Omental fat pad (tissue), 4 donors: ENCODE data around the gene TMOD2. TPM values are rescaled to one million over a fixed set of nuclear protein-coding genes. Genes with fewer than 3 reads are reported as not detected.
A peak's percentile ranks its signal among the peaks of the same experiment; 100 is the strongest.

ENCODE experiments used
- ATAC-seq: fragments of 150-250 bp; one replicate; pipeline ENCODE4 v1.9.1; 2016; ENCODE audit warnings: mild to moderate bottlenecking, moderate library complexity; ENCODE audit not compliant: low FRiP score
- DNase-seq: peaks from one replicate; pipeline ENCODE4 v3.0.0-alpha.2; 2019; ENCODE audit warnings: low spot score
- total RNA-seq, 4 donors: library from RNA; depleted of rRNA; stranded (reverse); fragments of >200 nt; gene quantifications; one replicate each; pipeline ENCODE4 v1.1.0, GENCODE V29; 2016
- TF ChIP-seq, protein P1 (sequence below), 3 donors: fragments of 450-650 bp; IDR thresholded peaks; one replicate each; pipeline ENCODE4 v1.5.1; 2016 to 2017; ENCODE audit warnings: antibody characterized with exemption in 3 of 3, mild to moderate bottlenecking in 3 of 3, moderate library complexity in 2 of 3

TMOD2 gene
- total RNA-seq, 4 donors from 2014 or later = 6.5 to 28.5 (median 12.4) TPM

DNA sequence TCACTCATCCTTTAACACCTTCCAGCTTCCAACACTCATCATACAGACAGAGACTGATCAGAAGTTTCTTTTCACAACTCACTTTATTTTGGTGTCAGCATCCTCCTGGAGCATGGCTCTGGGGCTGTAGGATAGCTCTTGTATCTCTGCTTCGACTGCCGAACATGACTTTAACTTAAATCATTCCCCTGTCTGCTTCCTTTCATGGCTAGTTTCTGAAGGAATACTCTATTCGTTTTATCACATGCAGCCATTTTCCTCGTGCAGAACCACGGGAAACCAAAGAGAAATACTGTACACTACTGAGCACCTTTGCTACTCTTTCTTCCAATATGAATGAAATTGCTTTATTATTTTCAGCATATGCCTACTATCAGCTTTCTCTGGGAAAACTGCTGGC is 2.1 kb upstream of the TMOD2 start:
- ATAC-seq = no peak
- DNase-seq = no peak
- TF ChIP-seq, protein P1, sequence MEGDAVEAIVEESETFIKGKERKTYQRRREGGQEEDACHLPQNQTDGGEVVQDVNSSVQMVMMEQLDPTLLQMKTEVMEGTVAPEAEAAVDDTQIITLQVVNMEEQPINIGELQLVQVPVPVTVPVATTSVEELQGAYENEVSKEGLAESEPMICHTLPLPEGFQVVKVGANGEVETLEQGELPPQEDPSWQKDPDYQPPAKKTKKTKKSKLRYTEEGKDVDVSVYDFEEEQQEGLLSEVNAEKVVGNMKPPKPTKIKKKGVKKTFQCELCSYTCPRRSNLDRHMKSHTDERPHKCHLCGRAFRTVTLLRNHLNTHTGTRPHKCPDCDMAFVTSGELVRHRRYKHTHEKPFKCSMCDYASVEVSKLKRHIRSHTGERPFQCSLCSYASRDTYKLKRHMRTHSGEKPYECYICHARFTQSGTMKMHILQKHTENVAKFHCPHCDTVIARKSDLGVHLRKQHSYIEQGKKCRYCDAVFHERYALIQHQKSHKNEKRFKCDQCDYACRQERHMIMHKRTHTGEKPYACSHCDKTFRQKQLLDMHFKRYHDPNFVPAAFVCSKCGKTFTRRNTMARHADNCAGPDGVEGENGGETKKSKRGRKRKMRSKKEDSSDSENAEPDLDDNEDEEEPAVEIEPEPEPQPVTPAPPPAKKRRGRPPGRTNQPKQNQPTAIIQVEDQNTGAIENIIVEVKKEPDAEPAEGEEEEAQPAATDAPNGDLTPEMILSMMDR (IDR thresholded peaks at IDR 0.05) = no peak

DNA sequence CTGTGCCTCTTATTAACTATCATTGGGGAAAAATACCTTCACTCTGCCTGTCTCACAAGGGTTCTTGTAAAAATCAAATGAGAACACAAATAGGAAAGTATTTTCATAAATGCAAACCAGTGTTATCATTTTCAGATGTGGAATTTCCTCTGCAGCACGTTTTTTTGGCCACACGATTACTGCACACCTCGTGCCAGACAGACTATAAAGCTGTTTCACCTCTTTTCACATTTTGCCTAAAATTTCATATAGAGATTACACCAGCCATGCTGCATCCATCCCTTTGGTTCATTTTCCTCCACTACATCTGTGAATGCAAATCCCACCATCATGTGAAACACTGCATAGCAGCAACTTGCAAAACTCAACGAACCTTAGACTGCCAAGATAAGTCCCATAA is 1.2 kb upstream of the TMOD2 start:
- TF ChIP-seq, protein P1 (IDR thresholded peaks at IDR 0.05) = no peak
- no peak for ATAC-seq
- DNase-seq = no peak

DNA sequence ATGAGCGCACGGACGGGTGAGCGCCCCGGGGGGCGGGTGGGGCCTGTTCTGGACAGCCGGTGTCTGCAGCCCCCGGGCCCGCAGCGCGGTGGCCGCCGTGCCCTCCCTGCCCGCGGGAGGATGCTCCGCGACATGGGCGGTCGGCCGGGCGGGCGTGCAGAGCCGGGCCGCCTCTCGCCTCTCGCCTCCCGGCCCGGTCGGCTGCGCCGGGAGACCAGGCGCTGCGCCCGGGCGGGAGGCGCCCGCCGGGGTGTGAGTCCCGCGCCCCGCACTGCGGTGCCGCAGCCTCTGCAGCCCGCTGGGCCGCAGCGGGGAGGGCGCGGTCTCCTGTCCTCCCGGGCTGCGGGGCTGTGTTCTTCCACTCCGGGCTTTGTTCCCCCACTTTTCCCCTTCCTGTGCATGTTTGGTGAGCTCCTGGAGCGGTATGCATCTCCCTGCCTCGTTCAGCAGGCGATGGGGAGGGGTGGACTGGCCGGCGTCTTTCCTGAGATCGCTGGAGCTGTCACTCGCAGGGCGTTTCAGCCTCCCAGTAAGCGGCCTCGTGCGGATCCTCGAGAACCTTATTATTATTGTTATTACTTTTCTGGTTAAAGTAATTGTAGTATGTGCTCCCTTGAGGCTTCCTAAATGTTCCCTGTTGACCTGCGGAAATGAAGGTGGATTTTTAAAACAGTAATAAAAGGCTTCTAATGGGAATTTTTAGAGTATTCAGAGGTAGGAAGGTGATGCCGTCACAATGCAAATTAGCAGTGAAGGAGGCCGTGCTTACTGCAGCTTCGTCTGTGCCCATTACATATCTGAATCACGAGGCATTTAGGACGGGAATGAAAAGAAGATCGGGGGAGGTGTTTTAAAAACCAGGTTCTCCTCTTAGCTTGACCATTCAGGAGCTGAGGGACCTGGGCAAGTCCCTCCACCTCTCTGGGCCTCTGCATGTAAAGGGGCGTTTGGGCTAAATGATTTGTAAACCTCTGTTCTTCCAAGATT is 593 bp downstream of the TMOD2 start:
- TF ChIP-seq, protein P1 (IDR thresholded peaks at IDR 0.05) = no peak
- DNase-seq = no peak
- ATAC-seq = peak; percentile 65

DNA sequence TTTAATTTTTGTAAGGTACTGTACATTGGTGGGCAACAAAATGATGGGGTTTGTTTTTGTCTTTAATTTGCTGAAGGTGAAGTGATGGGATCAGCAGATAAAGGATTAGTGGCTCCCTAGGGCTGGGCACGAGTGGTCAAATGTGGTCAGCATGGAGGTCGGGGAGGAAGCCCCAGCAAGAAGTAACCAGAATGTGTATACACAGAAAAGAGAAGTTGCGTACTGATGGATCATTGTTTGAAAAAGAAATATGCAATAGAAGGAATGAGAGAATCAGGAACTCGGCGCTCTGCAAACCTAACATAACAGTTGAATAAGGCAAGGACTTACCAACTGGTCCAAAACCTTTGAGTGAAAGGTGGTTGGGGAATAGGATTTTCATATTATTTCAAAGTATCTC is 1.5 kb downstream of the TMOD2 start:
- TF ChIP-seq, protein P1 (IDR thresholded peaks at IDR 0.05) = no peak
- DNase-seq (no peak), ATAC-seq (no peak)

DNA sequence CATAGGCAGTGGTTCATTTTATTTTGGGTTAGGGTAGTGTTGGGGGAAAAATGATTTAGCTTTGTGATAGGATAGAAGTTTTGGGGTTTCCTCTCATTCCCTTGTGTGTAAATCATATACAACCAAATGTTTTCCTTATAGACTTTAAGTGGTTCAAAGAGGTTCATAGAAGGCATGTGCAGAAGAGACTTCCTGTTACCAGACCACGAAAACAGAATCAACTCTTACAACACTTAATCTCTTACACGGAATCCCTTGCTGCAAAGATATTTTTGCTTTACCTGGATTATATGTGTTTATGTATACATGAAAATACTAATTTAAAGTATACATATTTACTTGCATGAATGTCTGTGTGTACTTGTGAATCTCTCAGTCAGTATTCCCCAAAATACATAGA is 2.9 kb downstream of the TMOD2 start:
- no peak for DNase-seq
- TF ChIP-seq, protein P1 (IDR thresholded peaks at IDR 0.05) = no peak
- ATAC-seq = no peak

DNA sequence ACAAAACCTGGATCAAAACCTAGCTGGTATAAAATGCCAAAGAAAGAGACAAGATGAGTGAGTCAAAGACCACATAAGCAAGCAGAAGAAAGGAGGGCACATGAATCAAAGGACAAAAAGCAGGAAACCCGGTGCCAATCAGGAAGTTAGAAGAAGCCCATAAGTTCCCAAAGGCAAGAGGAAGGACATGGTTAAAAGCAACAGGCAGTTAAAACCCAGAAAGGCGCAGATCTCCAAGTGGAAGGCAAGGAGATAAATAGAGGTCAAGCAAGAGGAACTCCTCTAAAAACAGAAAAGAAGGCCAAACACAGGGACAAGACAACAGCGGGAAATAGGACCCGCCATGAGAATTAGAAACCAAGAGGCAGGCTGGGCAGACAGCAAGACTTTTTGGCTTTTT is 4.4 kb downstream of the TMOD2 start:
- TF ChIP-seq, protein P1 (IDR thresholded peaks at IDR 0.05) = no peak
- no peak for DNase-seq
- no peak for ATAC-seq

DNA sequence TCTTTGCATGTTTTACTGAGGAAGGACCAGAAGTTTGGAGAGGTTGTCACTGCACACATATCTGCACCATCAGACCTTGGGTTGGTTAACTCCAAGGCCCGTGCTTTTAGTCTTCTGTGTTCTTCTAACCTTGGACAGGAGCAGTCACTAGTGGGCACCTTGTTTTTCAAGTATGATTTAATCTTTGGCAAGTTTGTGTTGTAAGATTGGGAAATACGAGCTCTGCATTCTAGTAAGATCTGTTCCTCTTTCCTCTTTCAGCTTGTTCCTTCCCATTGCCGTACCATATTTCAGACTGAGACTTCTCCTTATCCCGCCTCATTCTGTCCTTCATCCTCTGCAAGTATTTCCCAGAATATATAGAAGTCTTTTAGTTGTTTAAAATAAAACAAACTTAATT is 5.1 kb downstream of the TMOD2 start:
- TF ChIP-seq, protein P1 (IDR thresholded peaks at IDR 0.05) = no peak
- DNase-seq (no peak), ATAC-seq (no peak)
